ENCODE data around the gene NUDT8.
A peak's percentile ranks its signal among the peaks of the same experiment; 100 is the strongest.
"Not testable (repeated sequence)": the region's sequence is repeated elsewhere in the genome, so short reads cannot be mapped to it uniquely, and the experiment has no call there.

NUDT8 gene

GRCh38 chr11:67627812-67628624, 1.7 kb downstream of the NUDT8 start:
- peak; percentile 60 for DNase-seq (ENCODE audit: low spot score)

GRCh38 chr11:67627441-67627811, 2.3 kb downstream of the NUDT8 start:
- DNase-seq (ENCODE audit: low spot score): peak; percentile 55

GRCh38 chr11:67626970-67627369, 2.8 kb downstream of the NUDT8 start:
- DNase-seq (ENCODE audit: low spot score): peak; percentile 59

- DNase-seq (ENCODE audit: low spot score): not testable (repeated sequence)
These were observed 3.5 kb downstream of the NUDT8 start for GRCh38 chr11:67626131-67626833.

GRCh38 chr11:67623795-67624194, 5.9 kb downstream of the NUDT8 start:
- DNase-seq (ENCODE audit: low spot score): not testable (repeated sequence)

GRCh38 chr11:67622905-67623304, 6.8 kb downstream of the NUDT8 start:
- not testable (repeated sequence) for DNase-seq (ENCODE audit: low spot score)

- not testable (repeated sequence) for DNase-seq (ENCODE audit: low spot score)
These were observed 7.8 kb downstream of the NUDT8 start for GRCh38 chr11:67621928-67622327.

- not testable (repeated sequence) for DNase-seq (ENCODE audit: low spot score)
These were observed 9.1 kb downstream of the NUDT8 start for GRCh38 chr11:67620621-67621020.

- DNase-seq (ENCODE audit: low spot score): not testable (repeated sequence)
These were observed 9.8 kb downstream of the NUDT8 start for GRCh38 chr11:67619683-67620618.

GRCh38 chr11:67618901-67619659, 10.7 kb downstream of the NUDT8 start:
- DNase-seq (ENCODE audit: low spot score): not testable (repeated sequence)

GRCh38 chr11:67617243-67617953, 12.3 kb downstream of the NUDT8 start:
- no peak for DNase-seq (ENCODE audit: low spot score)

- DNase-seq (ENCODE audit: low spot score): no peak
These were observed 13.1 kb downstream of the NUDT8 start for GRCh38 chr11:67616431-67617242.

- no peak for DNase-seq (ENCODE audit: low spot score)
These were observed 13.9 kb downstream of the NUDT8 start for GRCh38 chr11:67615728-67616430.

- DNase-seq (ENCODE audit: low spot score): no peak
These were observed 14.7 kb downstream of the NUDT8 start for GRCh38 chr11:67614730-67615714.

- no peak for DNase-seq (ENCODE audit: low spot score)
These were observed 15.6 kb downstream of the NUDT8 start for GRCh38 chr11:67613960-67614715.

- no peak for DNase-seq (ENCODE audit: low spot score)
These were observed 16.3 kb downstream of the NUDT8 start for GRCh38 chr11:67613313-67613959.

- no peak for DNase-seq (ENCODE audit: low spot score)
These were observed 17.0 kb downstream of the NUDT8 start for GRCh38 chr11:67612751-67613150.
